K562 (cell line): ENCODE results near the gene CNR2. TPM values are rescaled to one million over a fixed set of nuclear protein-coding genes. Genes with fewer than 3 reads are reported as not detected.

ENCODE experiments used
- ATAC-seq: fragments of 200-7000 bp; cut with Tn5 transposase; 3 replicates; pipeline ENCODE4 v1.9.1; 2020; ENCODE audit warnings: moderate library complexity
- BruUV-seq: library from RNA; stranded (reverse); fragments of 400-500 nt; replicated peaks from 2 replicates; lab custom pipeline; 2021; lab: Mats Ljungman, UMichigan
- CTCF ChIA-PET: fragments of 300-600 bp; formaldehyde crosslinking; extraction: SDS; loops from one replicate; lab custom pipeline; 2021; ENCODE audit warnings: low intra/inter-chr PET ratio; lab: Yijun Ruan, JAX
- POLR2A ChIA-PET: fragments of 300-600, 350-650 bp; sonication (Branson Sonifier 250); formaldehyde crosslinking; extraction: SDS; loops from one replicate; lab custom pipeline; 2021; ENCODE audit warnings: antibody characterized with exemption, inconsistent platforms; lab: Yijun Ruan, JAX
- DNase-seq, 4 experiments: peaks; one replicate each; pipeline versions ENCODE4 v3.0.0 to v3.0.0-alpha.2; 2011 to 2018; ENCODE audit warnings: low spot score in 3 of 4, mixed read lengths in 3 of 4; ENCODE audit errors: extremely low read depth in 1 of 4
- FAIRE-seq: peaks from 2 replicates; lab custom pipeline; 2011; peaks lifted over from hg19 to GRCh38; lab: Jason Lieb, UNC
- H2AFZ ChIP-seq: 2 replicates; pipeline ENCODE4 v1.6.0; 2011; ENCODE audit warnings: low read depth, low read length, control low read depth, inconsistent platforms
- H3K27ac ChIP-seq: fragments of 200-600 bp; 3 replicates; pipeline ENCODE4 v1.8.0; 2011; ENCODE audit warnings: low read depth, mild to moderate bottlenecking, control low read depth, inconsistent platforms, low read length, moderate library complexity, mixed read lengths; ENCODE audit errors: extremely low read depth
- H3K27me3 ChIP-seq, 2 experiments: fragments of 300-600 bp in 1 of 2; 2 replicates in 1 of 2; 3 replicates in 1 of 2; pipeline versions ENCODE4 v1.6.0 to v1.8.0; 2011; ENCODE audit warnings: inconsistent platforms in 2 of 2, low read length in 2 of 2, mild to moderate bottlenecking in 1 of 2, mixed read lengths in 1 of 2, moderate library complexity in 1 of 2; ENCODE audit not compliant: control insufficient read depth in 2 of 2, insufficient read depth in 2 of 2
- H3K36me3 ChIP-seq: fragments of 300-600 bp; 3 replicates; pipeline ENCODE4 v1.8.0; 2011; ENCODE audit warnings: mild to moderate bottlenecking, low read length, inconsistent platforms; ENCODE audit not compliant: control insufficient read depth, insufficient read depth
- H3K4me1 ChIP-seq, 2 experiments: fragments of 200-600 bp in 1 of 2; replicated peaks in 1 of 2; 2 replicates in 1 of 2; 3 replicates in 1 of 2; pipeline versions ENCODE4 v1.5.1 to v1.8.0; 2011; ENCODE audit warnings: inconsistent platforms in 2 of 2, low read length in 2 of 2, mild to moderate bottlenecking in 1 of 2, mixed read lengths in 1 of 2, moderate library complexity in 1 of 2; ENCODE audit not compliant: control insufficient read depth in 2 of 2, insufficient read depth in 2 of 2
- H3K4me2 ChIP-seq: 2 replicates; pipeline ENCODE4 v1.6.1; 2011; ENCODE audit warnings: low read length, control low read depth, inconsistent platforms, mixed read lengths; ENCODE audit not compliant: insufficient read depth
- H3K4me3 ChIP-seq: fragments of 200-600 bp; sonication (generic), shearing (Covaris generic); 2 replicates; pipeline ENCODE4 v1.5.1; 2016; ENCODE audit warnings: control low read depth, inconsistent platforms
- H3K79me2 ChIP-seq: fragments of 200-600 bp; 3 replicates; pipeline ENCODE4 v1.8.0; 2011; ENCODE audit warnings: low read length, inconsistent platforms; ENCODE audit not compliant: control insufficient read depth, insufficient read depth
- H3K9ac ChIP-seq, 2 experiments: 2 replicates each; pipeline versions ENCODE4 v1.6.0 to v1.6.1; 2011; ENCODE audit warnings: low read depth in 2 of 2, low read length in 2 of 2, control low read depth in 1 of 2, inconsistent platforms in 1 of 2, mild to moderate bottlenecking in 1 of 2, mixed read lengths in 1 of 2; ENCODE audit not compliant: insufficient read depth in 1 of 2
- H3K9me1 ChIP-seq: one replicate; pipeline ENCODE4 v1.6.0; 2011; ENCODE audit warnings: inconsistent platforms, mild to moderate bottlenecking, low read length, moderate library complexity; ENCODE audit not compliant: control insufficient read depth, insufficient read depth
- H3K9me3 ChIP-seq: replicated peaks from 2 replicates; pipeline ENCODE4 v1.5.1; 2011; ENCODE audit warnings: low read depth, low read length, inconsistent platforms; ENCODE audit not compliant: control insufficient read depth, insufficient read depth
- H4K20me1 ChIP-seq: replicated peaks from 2 replicates; pipeline ENCODE4 v1.6.1; 2011; ENCODE audit warnings: low read length, inconsistent platforms, mixed read lengths; ENCODE audit not compliant: control insufficient read depth, insufficient read depth
- DDX20 ChIP-seq: fragments of 450-650 bp; IDR thresholded peaks from 2 replicates; pipeline ENCODE4 v1.6.1; 2016; ENCODE audit warnings: missing genetic modification characterization, low read depth, mild to moderate bottlenecking, missing compliant biosample characterization, moderate library complexity
- KAT8 ChIP-seq: fragments of 450-650 bp; IDR thresholded peaks from 2 replicates; pipeline ENCODE4 v1.6.1; 2016; ENCODE audit warnings: low read depth, mild to moderate bottlenecking
- SP2 ChIP-seq: IDR thresholded peaks from 2 replicates; pipeline ENCODE4 v1.6.1; 2011; ENCODE audit warnings: mild to moderate bottlenecking, low read depth, low read length, moderate library complexity; ENCODE audit not compliant: poor library complexity, severe bottlenecking; ENCODE audit errors: extremely low read depth
- ZNF121 ChIP-seq: sonication (generic); formaldehyde crosslinking; conservative IDR thresholded peaks from 2 replicates; pipeline ENCODE4 v1.8.0; 2022; ENCODE audit warnings: missing genetic modification reagents
- WGBS: fragments of 100-300 bp; shearing (Covaris generic); methylation state at CpG from one replicate; pipeline ENCODE4 v1.1.6; 2016; ENCODE audit warnings: low coverage, mixed read lengths; ENCODE audit not compliant: insufficient coverage; ENCODE audit errors: missing lambda C conversion rate; 5-methylcytosine and 5-hydroxymethylcytosine counted together
- in situ Hi-C: fragments of 300-500 bp; cut with MboI; formaldehyde crosslinking; loops from 4 replicates; pipeline ENCODE4 v1.15.0; 2018; ENCODE audit warnings: inconsistent platforms, mixed read lengths
- intact Hi-C: fragments of 100-400 bp; cut with micrococcal nuclease; formaldehyde crosslinking; loops from 2 replicates; pipeline ENCODE4 v1.14.2; 2022
- polyA plus RNA-seq, 8 experiments: library from polyadenylated mRNA; depleted of rRNA in 4 of 8; stranded (reverse) in 5 of 8; unstranded in 3 of 8; fragments of >200 nt; fragmentation: Nextera tagmentation in 2 of 8; fragmentation: Illumina TruSeq in 1 of 8; extraction: Ambion mirVana in 2 of 8; extraction: Trizol in 1 of 8; gene quantifications; 2 replicates each; pipeline versions ENCODE4 v1.2.1 to v1.2.3, GENCODE V29; 2011 to 2014; ENCODE audit warnings: inconsistent platforms in 1 of 8, missing spikeins in 1 of 8
- total RNA-seq, 7 experiments: library from RNA; depleted of rRNA in 6 of 7; stranded (reverse); fragments of >200 nt in 6 of 7; fragmentation: Illumina TruSeq in 2 of 7; extraction: Trizol in 2 of 7; gene quantifications; 2 replicates each; pipeline versions ENCODE4 v1.2.1 to v1.2.3, GENCODE V29; 2011 to 2021; ENCODE audit warnings: low replicate concordance in 1 of 7
- TF ChIP-seq, protein P1 (sequence below): fragments of 250-450 bp; sonication (Bioruptor Pico); IDR thresholded peaks from 2 replicates; pipeline ENCODE4 v1.8.0; 2022; ENCODE audit warnings: inconsistent platforms, mild to moderate bottlenecking, moderate library complexity, borderline replicate concordance
- TF ChIP-seq, protein P2 (sequence below), 2 experiments: fragments of 150-350 bp in 1 of 2; IDR thresholded peaks; 2 replicates each; pipeline ENCODE4 v1.6.1; 2012 to 2016; ENCODE audit warnings: low read depth in 2 of 2, low read length in 2 of 2, mild to moderate bottlenecking in 1 of 2, moderate library complexity in 1 of 2

The CNR2 gene
- total and polyA plus RNA-seq, 9 of the 15 experiments (the other 6 are each of a cell fraction or from before 2014, with no cell fraction given), result not detected

DNA sequence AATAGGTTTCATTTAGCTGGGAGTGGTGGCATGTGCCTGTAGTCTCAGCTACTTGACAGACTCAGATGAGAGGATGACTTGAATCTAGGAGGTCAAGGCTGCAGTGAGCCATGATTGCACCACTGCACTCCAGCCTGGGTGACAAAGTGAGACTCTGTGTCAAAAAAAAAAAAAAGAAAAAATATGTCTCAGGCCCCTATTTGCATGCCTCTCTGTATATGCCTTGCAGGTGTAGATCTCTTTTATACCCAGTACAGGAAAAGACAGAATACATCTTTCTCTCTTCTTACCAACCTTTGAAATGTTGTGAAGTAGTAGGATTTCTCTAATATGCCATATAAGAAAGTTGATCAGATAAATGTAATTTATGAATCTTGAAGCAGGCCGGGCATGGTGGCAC lies 6.4 kb downstream of the CNR2 start:
- H3K4me1 ChIP-seq, result peaks cover 22 to 27% of the 10 kb centered on the region in 2 experiments
- no peak for FAIRE-seq
- WGBS, result 53% methylated on average over 1 of the region's 1 CpG
- intact Hi-C loops, result no loop called here
- no peak for DNase-seq
- H3K9ac ChIP-seq, result no peak overlapping the region
- ChIA-PET POLR2A (interaction anchor here (0.6 to 1.3 kb wide), 2 partner anchors 116 to 248 kb away, joined by 4 to 5 read pairs; partner anchors contain the start of gene LYPLA2), CTCF (no interaction called here)
- no peak overlapping the region for H2AFZ ChIP-seq
- in situ Hi-C loops, result loop anchor here (5.0 kb wide), 1 partner anchor 99 kb away; no protein-coding TSS in a partner anchor
- H3K79me2 ChIP-seq, result no peaks in the 10 kb centered on the region
- BruUV-seq, result no TSS peak
- H4K20me1 ChIP-seq, result no peaks in the 10 kb centered on the region
- no peaks in the 10 kb centered on the region for H3K27me3 ChIP-seq
- no peaks in the 10 kb centered on the region for H3K9me1 ChIP-seq
- no peak overlapping the region for H3K27ac ChIP-seq
- no peaks in the 10 kb centered on the region for H3K9me3 ChIP-seq
- TF ChIP-seq, protein P1, sequence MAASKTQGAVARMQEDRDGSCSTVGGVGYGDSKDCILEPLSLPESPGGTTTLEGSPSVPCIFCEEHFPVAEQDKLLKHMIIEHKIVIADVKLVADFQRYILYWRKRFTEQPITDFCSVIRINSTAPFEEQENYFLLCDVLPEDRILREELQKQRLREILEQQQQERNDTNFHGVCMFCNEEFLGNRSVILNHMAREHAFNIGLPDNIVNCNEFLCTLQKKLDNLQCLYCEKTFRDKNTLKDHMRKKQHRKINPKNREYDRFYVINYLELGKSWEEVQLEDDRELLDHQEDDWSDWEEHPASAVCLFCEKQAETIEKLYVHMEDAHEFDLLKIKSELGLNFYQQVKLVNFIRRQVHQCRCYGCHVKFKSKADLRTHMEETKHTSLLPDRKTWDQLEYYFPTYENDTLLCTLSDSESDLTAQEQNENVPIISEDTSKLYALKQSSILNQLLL (CRISPR knock-in tag), result no peak
- TF ChIP-seq SP2, result no peak
- TF ChIP-seq KAT8, result no peak
- no peak for TF ChIP-seq DDX20 (tag)
- TF ChIP-seq ZNF121 (CRISPR knock-in tag), result no peak
- TF ChIP-seq, protein P2, sequence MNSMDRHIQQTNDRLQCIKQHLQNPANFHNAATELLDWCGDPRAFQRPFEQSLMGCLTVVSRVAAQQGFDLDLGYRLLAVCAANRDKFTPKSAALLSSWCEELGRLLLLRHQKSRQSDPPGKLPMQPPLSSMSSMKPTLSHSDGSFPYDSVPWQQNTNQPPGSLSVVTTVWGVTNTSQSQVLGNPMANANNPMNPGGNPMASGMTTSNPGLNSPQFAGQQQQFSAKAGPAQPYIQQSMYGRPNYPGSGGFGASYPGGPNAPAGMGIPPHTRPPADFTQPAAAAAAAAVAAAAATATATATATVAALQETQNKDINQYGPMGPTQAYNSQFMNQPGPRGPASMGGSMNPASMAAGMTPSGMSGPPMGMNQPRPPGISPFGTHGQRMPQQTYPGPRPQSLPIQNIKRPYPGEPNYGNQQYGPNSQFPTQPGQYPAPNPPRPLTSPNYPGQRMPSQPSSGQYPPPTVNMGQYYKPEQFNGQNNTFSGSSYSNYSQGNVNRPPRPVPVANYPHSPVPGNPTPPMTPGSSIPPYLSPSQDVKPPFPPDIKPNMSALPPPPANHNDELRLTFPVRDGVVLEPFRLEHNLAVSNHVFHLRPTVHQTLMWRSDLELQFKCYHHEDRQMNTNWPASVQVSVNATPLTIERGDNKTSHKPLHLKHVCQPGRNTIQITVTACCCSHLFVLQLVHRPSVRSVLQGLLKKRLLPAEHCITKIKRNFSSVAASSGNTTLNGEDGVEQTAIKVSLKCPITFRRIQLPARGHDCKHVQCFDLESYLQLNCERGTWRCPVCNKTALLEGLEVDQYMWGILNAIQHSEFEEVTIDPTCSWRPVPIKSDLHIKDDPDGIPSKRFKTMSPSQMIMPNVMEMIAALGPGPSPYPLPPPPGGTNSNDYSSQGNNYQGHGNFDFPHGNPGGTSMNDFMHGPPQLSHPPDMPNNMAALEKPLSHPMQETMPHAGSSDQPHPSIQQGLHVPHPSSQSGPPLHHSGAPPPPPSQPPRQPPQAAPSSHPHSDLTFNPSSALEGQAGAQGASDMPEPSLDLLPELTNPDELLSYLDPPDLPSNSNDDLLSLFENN (IDR thresholded peaks at IDR 0.05; ENCODE audit: low read depth in 2 of 2, low read length in 2 of 2), result no peak
- no peak overlapping the region for H3K4me2 ChIP-seq
- ATAC-seq, result no peak
- H3K36me3 ChIP-seq, result no peaks in the 10 kb centered on the region
- H3K4me3 ChIP-seq, result no peak overlapping the region
